CD14-positive monocyte (primary cell): ENCODE measurements around the gene WHAMM. TPM values are rescaled to one million over a fixed set of nuclear protein-coding genes. Genes with fewer than 3 reads are reported as not detected.
A peak's percentile ranks its signal among the peaks of the same experiment; 100 is the strongest.

Experiments used
- DNase-seq, 3 donors: peaks; one replicate each; pipeline ENCODE4 v3.0.0-alpha.2; 2011 to 2022
- H2AFZ ChIP-seq: 2 replicates; pipeline ENCODE4 v1.6.0; 2012; ENCODE audit warnings: mild to moderate bottlenecking, low read depth, low read length, inconsistent platforms; ENCODE audit not compliant: insufficient read depth, poor library complexity, severe bottlenecking
- H3K27ac ChIP-seq, 2 donors: 1 replicate in 1 of 2; 2 replicates in 1 of 2; pipeline ENCODE4 v1.5.1; 2012 to 2013; ENCODE audit warnings: low read length in 2 of 2, control low read depth in 1 of 2, inconsistent platforms in 1 of 2, low read depth in 1 of 2, mild to moderate bottlenecking in 1 of 2
- H3K27me3 ChIP-seq, 2 donors: one replicate each; pipeline versions ENCODE4 v1.6.0 to v1.6.1; 2011 to 2013; ENCODE audit warnings: low read length in 2 of 2; ENCODE audit not compliant: control insufficient read depth in 2 of 2, insufficient read depth in 2 of 2
- H3K36me3 ChIP-seq, 2 donors: replicated peaks in 1 of 2; 1 replicate in 1 of 2; 2 replicates in 1 of 2; pipeline versions ENCODE4 v1.5.1 to v1.6.1; 2012 to 2013; ENCODE audit warnings: low read length in 2 of 2, control low read depth in 1 of 2, inconsistent platforms in 1 of 2, mild to moderate bottlenecking in 1 of 2; ENCODE audit not compliant: insufficient read depth in 2 of 2, control insufficient read depth in 1 of 2
- H3K4me1 ChIP-seq, 2 donors: 1 replicate in 1 of 2; 2 replicates in 1 of 2; pipeline versions ENCODE4 v1.5.1 to v1.6.1; 2012 to 2013; ENCODE audit warnings: low read length in 2 of 2, control low read depth in 1 of 2, inconsistent platforms in 1 of 2, mild to moderate bottlenecking in 1 of 2, moderate library complexity in 1 of 2; ENCODE audit not compliant: insufficient read depth in 2 of 2, control insufficient read depth in 1 of 2
- H3K4me2 ChIP-seq: replicated peaks from 2 replicates; pipeline ENCODE3; 2012; ENCODE audit warnings: low read length, moderate library complexity, mild to moderate bottlenecking; ENCODE audit not compliant: poor library complexity, severe bottlenecking; ENCODE audit errors: extremely low read depth
- H3K4me3 ChIP-seq, 3 experiments: fragments of 200-600 bp in 1 of 3; sonication (generic) in 1 of 3; replicated peaks in 1 of 3; 1 replicate in 2 of 3; 2 replicates in 1 of 3; pipeline ENCODE4 v1.5.1; 2011 to 2013; ENCODE audit warnings: low read length in 3 of 3, mild to moderate bottlenecking in 3 of 3, control low read depth in 2 of 3, low read depth in 2 of 3, inconsistent platforms in 1 of 3, moderate library complexity in 1 of 3
- H3K79me2 ChIP-seq: 2 replicates; pipeline ENCODE4 v1.6.0; 2012; ENCODE audit warnings: mild to moderate bottlenecking, control low read depth, inconsistent platforms, low read length, moderate library complexity; ENCODE audit not compliant: insufficient read depth
- H3K9ac ChIP-seq: 2 replicates; pipeline ENCODE4 v1.6.0; 2017; ENCODE audit warnings: low read length, mild to moderate bottlenecking; ENCODE audit not compliant: insufficient read depth, poor library complexity, severe bottlenecking
- H3K9me3 ChIP-seq, 2 donors: replicated peaks in 1 of 2; 1 replicate in 1 of 2; 2 replicates in 1 of 2; pipeline versions ENCODE4 v1.5.1 to v1.6.1; 2012 to 2013; ENCODE audit warnings: low read length in 2 of 2, control low read depth in 1 of 2; ENCODE audit not compliant: control insufficient read depth in 1 of 2, insufficient read depth in 1 of 2
- H4K20me1 ChIP-seq: 2 replicates; pipeline ENCODE4 v1.6.0; 2012; ENCODE audit warnings: mild to moderate bottlenecking, low read length, control low read depth, moderate library complexity; ENCODE audit not compliant: insufficient read depth
- H3K27ac Mint-ChIP-seq, 7 donors: one replicate each; pipeline ENCODE4 v1.8.0; 2020; ENCODE audit warnings: mild to moderate bottlenecking in 7 of 7, mixed read lengths in 7 of 7, moderate library complexity in 6 of 7, inconsistent platforms in 2 of 7
- H3K27me3 Mint-ChIP-seq, 3 donors: one replicate each; pipeline ENCODE4 v1.8.0; 2021 to 2022; ENCODE audit warnings: low read depth in 3 of 3, mild to moderate bottlenecking in 3 of 3, mixed read lengths in 3 of 3, moderate library complexity in 3 of 3, inconsistent platforms in 1 of 3
- H3K36me3 Mint-ChIP-seq, 2 donors: one replicate each; pipeline ENCODE4 v1.8.0; 2020; ENCODE audit warnings: mixed read lengths in 2 of 2, inconsistent platforms in 1 of 2, mild to moderate bottlenecking in 1 of 2
- H3K4me1 Mint-ChIP-seq: one replicate; pipeline ENCODE4 v1.8.0; 2020; ENCODE audit warnings: mild to moderate bottlenecking, mixed read lengths
- H3K4me3 Mint-ChIP-seq, 2 donors: one replicate each; pipeline ENCODE4 v1.8.0; 2020; ENCODE audit warnings: mild to moderate bottlenecking in 2 of 2, mixed read lengths in 2 of 2, moderate library complexity in 1 of 2
- H3K9me3 Mint-ChIP-seq, 7 donors: one replicate each; pipeline ENCODE4 v1.8.0; 2020 to 2022; ENCODE audit warnings: mixed read lengths in 7 of 7, mild to moderate bottlenecking in 6 of 7, moderate library complexity in 6 of 7, inconsistent platforms in 2 of 7
- CTCF ChIP-seq: fragments of 200-600 bp; IDR thresholded peaks from one replicate; pipeline ENCODE4 v1.8.0; 2022; ENCODE audit warnings: antibody characterized with exemption, mild to moderate bottlenecking
- WGBS: methylation state at CpG from one replicate; pipeline ENCODE4 v1.1.5; 2013; ENCODE audit warnings: missing lambda C conversion rate; ENCODE audit not compliant: insufficient coverage; 5-methylcytosine and 5-hydroxymethylcytosine counted together
- intact Hi-C, 2 donors: fragments of 100-400 bp; cut with micrococcal nuclease; formaldehyde crosslinking; loops; one replicate each; pipeline versions ENCODE4 v1.15.0 to v1.15.1; 2023
- polyA plus RNA-seq, 3 donors: library from polyadenylated mRNA; depleted of rRNA in 1 of 3; unstranded in 2 of 3; stranded (reverse) in 1 of 3; fragments of 300-500 nt in 2 of 3; fragments of >200 nt in 1 of 3; fragmentation: Illumina TruSeq in 2 of 3; gene quantifications; 1 replicate in 2 of 3; 2 replicates in 1 of 3; pipeline ENCODE4 v1.2.3, GENCODE V29; 2012 to 2021

WHAMM gene
- polyA plus RNA-seq, 3 donors: 0.69 to 7.8 (median 0.92) TPM

GRCh38 chr15:82851981-82852511 is 42.6 kb downstream of the WHAMM start:
- no peak overlapping the region for H3K4me3 ChIP-seq
- H3K36me3 ChIP-seq: no peaks in the 10 kb centered on the region
- no peak overlapping the region for H2AFZ ChIP-seq
- H3K79me2 ChIP-seq: no peaks in the 10 kb centered on the region
- TF ChIP-seq CTCF: no peak
- DNase-seq: no peak
- no peak overlapping the region for H3K4me2 ChIP-seq
- no peaks in the 10 kb centered on the region for H4K20me1 ChIP-seq
- intact Hi-C loops: loop anchor here in 1 of 2 donors (5.0 kb wide), 1 partner anchor 135 kb away; the partner anchor contains the start of gene RAMAC
- no peaks in the 10 kb centered on the region for H3K9me3 Mint-ChIP-seq
- H3K27ac Mint-ChIP-seq: peak overlapping the region in 1 of 7 donors; percentile 19
- H3K4me3 Mint-ChIP-seq: no peak overlapping the region
- H3K9ac ChIP-seq: no peak overlapping the region
- no peaks in the 10 kb centered on the region for H3K9me3 ChIP-seq
- peaks cover 25 to 30% of the 10 kb centered on the region in 2 donors for H3K4me1 ChIP-seq
- no peaks in the 10 kb centered on the region for H3K27me3 ChIP-seq
- peaks cover 0 to 2% (median 1%) of the 10 kb centered on the region in 3 donors for H3K27me3 Mint-ChIP-seq
- H3K36me3 Mint-ChIP-seq: no peaks in the 10 kb centered on the region
- 72% methylated on average over 9 of the region's 9 CpGs for WGBS
- H3K4me1 Mint-ChIP-seq: peaks cover 30% of the 10 kb centered on the region
- no peak overlapping the region for H3K27ac ChIP-seq

GRCh38 chr15:82852941-82853561 is 43.6 kb downstream of the WHAMM start:
- H3K27ac Mint-ChIP-seq: peak overlapping the region in 2 of 7 donors; percentile 20 to 64
- H3K36me3 ChIP-seq: no peaks in the 10 kb centered on the region
- peak overlapping the region; percentile 56 for H3K4me2 ChIP-seq
- H3K27me3 Mint-ChIP-seq: peaks cover 0 to 2% (median 1%) of the 10 kb centered on the region in 3 donors
- H3K4me1 ChIP-seq: peaks cover 25 to 30% of the 10 kb centered on the region in 2 donors
- H4K20me1 ChIP-seq: no peaks in the 10 kb centered on the region
- TF ChIP-seq CTCF: no peak
- no peak for DNase-seq
- peak overlapping the region; percentile 53 for H2AFZ ChIP-seq
- 23% methylated on average over 12 of the region's 16 CpGs for WGBS
- peak overlapping the region; percentile 15 for H3K9ac ChIP-seq
- no peaks in the 10 kb centered on the region for H3K27me3 ChIP-seq
- H3K4me3 Mint-ChIP-seq: peak overlapping the region; percentile 58 to 79
- H3K9me3 Mint-ChIP-seq: no peaks in the 10 kb centered on the region
- H3K4me3 ChIP-seq: peak overlapping the region in 1 of 3 experiments; percentile 54
- intact Hi-C loops: loop anchor here in 1 of 2 donors (5.0 kb wide), 1 partner anchor 134 kb away; the partner anchor contains the start of gene RAMAC
- no peak overlapping the region for H3K27ac ChIP-seq
- H3K9me3 ChIP-seq: no peaks in the 10 kb centered on the region
- H3K79me2 ChIP-seq: no peaks in the 10 kb centered on the region
- H3K36me3 Mint-ChIP-seq: no peaks in the 10 kb centered on the region
- H3K4me1 Mint-ChIP-seq: peaks cover 30% of the 10 kb centered on the region
